Muscle layer of duodenum (tissue), 2 donors: ENCODE results near the gene DLG2.

Experiments
- H3K27ac ChIP-seq: one replicate; pipeline ENCODE4 v1.7.0; 2013; ENCODE audit warnings: mild to moderate bottlenecking, low read length
- H3K27me3 ChIP-seq: one replicate; pipeline ENCODE4 v1.7.0; 2013; ENCODE audit warnings: low read depth, mild to moderate bottlenecking, control low read depth, low read length
- H3K36me3 ChIP-seq, 2 donors: one replicate each; pipeline ENCODE4 v1.7.0; 2013; ENCODE audit warnings: low read length in 2 of 2, control low read depth in 1 of 2, mild to moderate bottlenecking in 1 of 2; ENCODE audit not compliant: insufficient read depth in 2 of 2, control insufficient read depth in 1 of 2
- H3K4me1 ChIP-seq, 2 donors: one replicate each; pipeline ENCODE4 v1.7.0; 2013; ENCODE audit warnings: low read length in 2 of 2, mild to moderate bottlenecking in 2 of 2, control low read depth in 1 of 2, moderate library complexity in 1 of 2; ENCODE audit not compliant: insufficient read depth in 2 of 2, control insufficient read depth in 1 of 2
- H3K4me3 ChIP-seq, 2 donors: one replicate each; pipeline ENCODE4 v1.7.0; 2013; ENCODE audit warnings: low read length in 2 of 2, low read depth in 1 of 2, mild to moderate bottlenecking in 1 of 2
- H3K9me3 ChIP-seq, 2 donors: one replicate each; pipeline ENCODE4 v1.7.0; 2013; ENCODE audit warnings: low read length in 2 of 2, control low read depth in 1 of 2, mild to moderate bottlenecking in 1 of 2; ENCODE audit not compliant: control insufficient read depth in 1 of 2
- donor health status: healthy.

DLG2 gene

GRCh38 chr11:84740050-84740449 lies 887.1 kb downstream of the DLG2 start:
- Histone ChIP-seq H3K4me3 (no peak overlapping the region), H3K4me1 (no peaks in the 10 kb centered on the region), H3K27ac (no peak overlapping the region), H3K27me3 (no peaks in the 10 kb centered on the region), H3K9me3 (peaks cover 0 to 3% of the 10 kb centered on the region in 2 donors), H3K36me3 (no peaks in the 10 kb centered on the region)

- Histone ChIP-seq H3K4me3 (no peak overlapping the region), H3K27me3 (no peaks in the 10 kb centered on the region), H3K27ac (no peak overlapping the region), H3K9me3 (no peaks in the 10 kb centered on the region), H3K4me1 (no peaks in the 10 kb centered on the region), H3K36me3 (no peaks in the 10 kb centered on the region)
Observed at GRCh38 chr11:84724256-84724655, 902.9 kb downstream of the DLG2 start.

GRCh38 chr11:84722583-84723108 lies 904.5 kb downstream of the DLG2 start:
- no peak overlapping the region for H3K27ac ChIP-seq
- no peaks in the 10 kb centered on the region for H3K4me1 ChIP-seq
- no peak overlapping the region for H3K4me3 ChIP-seq
- no peaks in the 10 kb centered on the region for H3K9me3 ChIP-seq
- no peaks in the 10 kb centered on the region for H3K36me3 ChIP-seq
- no peaks in the 10 kb centered on the region for H3K27me3 ChIP-seq

DNA sequence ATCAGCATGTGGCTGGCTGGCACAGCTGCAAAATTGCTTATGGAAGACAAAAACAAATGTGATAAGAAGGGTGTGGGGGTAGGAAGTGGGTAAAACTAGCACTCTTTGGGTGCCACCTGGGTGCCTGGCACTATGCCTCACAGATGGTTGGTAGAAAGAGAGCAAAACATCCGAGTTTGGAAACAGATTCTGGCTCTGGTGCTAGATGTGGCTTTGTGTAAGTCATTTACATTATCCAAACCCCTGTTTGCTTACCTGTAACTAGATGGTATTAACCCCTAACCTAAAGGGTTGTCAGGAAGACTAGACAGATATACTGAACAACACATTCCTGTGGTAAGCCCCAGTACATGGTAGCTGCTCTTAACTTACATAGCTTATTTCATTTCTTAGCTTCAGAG lies 905.6 kb downstream of the DLG2 start:
- no peaks in the 10 kb centered on the region for H3K36me3 ChIP-seq

GRCh38 chr11:84720706-84721402 lies 906.3 kb downstream of the DLG2 start:
- Histone ChIP-seq H3K27ac (no peak overlapping the region), H3K4me1 (no peaks in the 10 kb centered on the region), H3K27me3 (no peaks in the 10 kb centered on the region), H3K4me3 (peak overlapping the region; percentile 59 to 68), H3K9me3 (no peaks in the 10 kb centered on the region), H3K36me3 (no peaks in the 10 kb centered on the region)

More for the DNA sequence above, 905.6 kb downstream of the DLG2 start:
- Histone ChIP-seq H3K4me3 (peak overlapping the region in 1 of 2 donors; percentile 68), H3K4me1 (no peaks in the 10 kb centered on the region), H3K9me3 (no peaks in the 10 kb centered on the region), H3K27ac (no peak overlapping the region), H3K27me3 (no peaks in the 10 kb centered on the region)

- no peaks in the 10 kb centered on the region for H3K27me3 ChIP-seq
- no peaks in the 10 kb centered on the region for H3K36me3 ChIP-seq
- H3K9me3 ChIP-seq, result no peaks in the 10 kb centered on the region
- H3K4me1 ChIP-seq, result no peaks in the 10 kb centered on the region
- H3K4me3 ChIP-seq, result peak overlapping the region; percentile 59 to 68
- no peak overlapping the region for H3K27ac ChIP-seq
Observed at GRCh38 chr11:84719935-84720577, 907.1 kb downstream of the DLG2 start.

GRCh38 chr11:84714316-84714780 lies 912.8 kb downstream of the DLG2 start:
- Histone ChIP-seq H3K36me3 (no peaks in the 10 kb centered on the region), H3K4me1 (no peaks in the 10 kb centered on the region), H3K27ac (no peak overlapping the region), H3K9me3 (no peaks in the 10 kb centered on the region), H3K4me3 (no peak overlapping the region), H3K27me3 (no peaks in the 10 kb centered on the region)

DNA sequence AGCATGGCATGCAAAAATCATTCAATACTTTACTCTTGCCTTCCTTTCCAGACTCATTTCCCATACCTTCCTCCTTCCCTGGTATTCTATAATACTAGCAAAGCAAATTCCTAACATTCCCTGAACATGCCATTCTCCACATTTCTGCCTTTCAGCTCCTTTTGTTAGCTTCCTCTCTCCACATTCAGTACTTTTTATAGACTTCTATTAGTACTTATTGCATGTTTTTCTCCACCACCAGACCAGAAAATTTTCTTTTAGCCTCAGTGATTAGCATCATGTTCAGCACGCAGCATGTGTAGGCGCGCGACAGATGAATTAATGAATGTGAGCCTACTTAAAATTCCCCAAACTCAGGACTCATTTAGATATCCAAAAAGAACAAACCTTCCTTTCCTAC lies 935.3 kb downstream of the DLG2 start:
- no peak overlapping the region for H3K27ac ChIP-seq

DNA sequence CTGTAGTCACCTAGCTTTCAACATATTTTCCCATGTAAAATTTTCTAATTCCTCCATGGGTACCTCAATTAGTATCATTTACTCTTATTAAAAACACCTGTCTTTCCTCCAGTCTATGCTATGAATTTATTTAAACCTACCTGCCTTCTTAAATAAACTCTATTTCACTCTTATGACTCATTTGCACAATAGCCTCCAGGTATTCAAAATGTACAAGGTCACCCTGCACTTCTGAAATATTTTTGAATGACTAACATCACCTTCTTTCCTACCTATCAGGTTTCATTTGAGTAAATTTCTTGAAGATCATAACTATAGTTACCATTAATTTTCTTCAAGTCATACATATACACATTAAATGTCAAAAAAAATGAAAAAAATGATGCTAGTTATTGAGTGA lies 939.7 kb downstream of the DLG2 start:
- Histone ChIP-seq H3K4me3 (no peak overlapping the region), H3K27ac (no peak overlapping the region), H3K4me1 (no peaks in the 10 kb centered on the region), H3K27me3 (no peaks in the 10 kb centered on the region), H3K36me3 (no peaks in the 10 kb centered on the region), H3K9me3 (no peaks in the 10 kb centered on the region)

More for the DNA sequence above, 935.3 kb downstream of the DLG2 start:
- Histone ChIP-seq H3K4me1 (no peaks in the 10 kb centered on the region), H3K9me3 (no peaks in the 10 kb centered on the region), H3K36me3 (no peaks in the 10 kb centered on the region), H3K4me3 (no peak overlapping the region), H3K27me3 (no peaks in the 10 kb centered on the region)

DNA sequence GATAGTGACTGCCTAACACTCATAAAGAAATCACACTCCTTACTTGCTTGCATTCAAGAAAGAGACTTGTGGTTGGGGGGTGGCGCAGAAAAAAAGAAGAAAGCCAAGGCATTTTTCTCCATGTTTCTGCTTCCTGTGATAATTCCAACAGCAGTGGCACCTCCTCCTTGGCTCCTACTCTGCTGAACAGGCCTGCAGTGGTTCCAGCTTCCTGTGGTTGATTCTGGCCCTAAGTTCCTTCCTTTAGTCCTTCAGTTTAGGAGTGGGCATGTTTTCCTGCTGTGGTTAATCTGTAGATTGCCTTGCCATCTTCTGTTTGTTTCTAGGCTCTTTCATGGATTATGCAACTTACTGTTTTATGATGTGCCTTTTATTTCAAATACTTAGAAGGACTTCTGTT lies 940.4 kb downstream of the DLG2 start:
- no peaks in the 10 kb centered on the region for H3K9me3 ChIP-seq
- H3K27ac ChIP-seq, result no peak overlapping the region
- no peaks in the 10 kb centered on the region for H3K27me3 ChIP-seq

DNA sequence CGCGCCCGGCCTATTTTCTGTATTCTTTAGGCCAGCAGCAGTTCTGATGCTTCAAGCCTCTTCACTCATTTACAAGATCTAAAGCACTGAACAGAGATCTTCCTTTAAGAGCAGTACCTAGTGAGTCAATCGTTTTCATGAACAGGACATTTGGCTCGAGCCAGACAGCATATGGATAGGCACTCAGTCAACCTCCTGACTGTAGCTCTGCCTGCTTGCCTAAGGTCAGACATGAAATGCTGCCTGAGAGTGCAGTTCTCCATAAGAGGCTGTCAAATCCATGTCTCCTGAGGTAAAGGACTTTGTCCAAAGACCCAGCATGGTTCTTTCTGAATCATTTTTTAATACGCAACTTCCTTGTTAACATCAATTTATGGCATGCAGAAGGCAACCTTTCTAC lies 941.2 kb downstream of the DLG2 start:
- Histone ChIP-seq H3K4me1 (no peaks in the 10 kb centered on the region), H3K4me3 (no peak overlapping the region), H3K36me3 (no peaks in the 10 kb centered on the region), H3K27ac (no peak overlapping the region), H3K27me3 (no peaks in the 10 kb centered on the region), H3K9me3 (no peaks in the 10 kb centered on the region)

More for the DNA sequence above, 940.4 kb downstream of the DLG2 start:
- H3K36me3 ChIP-seq, result no peaks in the 10 kb centered on the region
- no peaks in the 10 kb centered on the region for H3K4me1 ChIP-seq
- no peak overlapping the region for H3K4me3 ChIP-seq
